Fibroblast of the aortic adventitia (primary cell): ENCODE measurements around the gene ZBTB40. TPM values are rescaled to one million over a fixed set of nuclear protein-coding genes. Genes with fewer than 3 reads are reported as not detected.

ENCODE experiments used
- DNase-seq: peaks from one replicate; pipeline ENCODE4 v3.0.0-alpha.2; 2010; ENCODE audit warnings: low read depth
- H3K4me3 ChIP-seq: 2 replicates; pipeline ENCODE4 v1.5.1; 2011; ENCODE audit warnings: low read depth, mild to moderate bottlenecking, control low read depth, low read length, moderate library complexity
- total RNA-seq: library from RNA; depleted of rRNA; stranded (reverse); fragments of >200 nt; gene quantifications from 2 replicates; pipeline ENCODE4 v1.2.3, GENCODE V29; 2012; ENCODE audit warnings: low replicate concordance
- TF ChIP-seq, protein P1 (sequence below): IDR thresholded peaks from 2 replicates; pipeline ENCODE4 v1.5.1; 2011; ENCODE audit warnings: mild to moderate bottlenecking, low read length, control low read depth, inconsistent platforms; ENCODE audit not compliant: insufficient read depth

ZBTB40 gene
- total RNA-seq, 1 donor = 10.0 TPM

DNA sequence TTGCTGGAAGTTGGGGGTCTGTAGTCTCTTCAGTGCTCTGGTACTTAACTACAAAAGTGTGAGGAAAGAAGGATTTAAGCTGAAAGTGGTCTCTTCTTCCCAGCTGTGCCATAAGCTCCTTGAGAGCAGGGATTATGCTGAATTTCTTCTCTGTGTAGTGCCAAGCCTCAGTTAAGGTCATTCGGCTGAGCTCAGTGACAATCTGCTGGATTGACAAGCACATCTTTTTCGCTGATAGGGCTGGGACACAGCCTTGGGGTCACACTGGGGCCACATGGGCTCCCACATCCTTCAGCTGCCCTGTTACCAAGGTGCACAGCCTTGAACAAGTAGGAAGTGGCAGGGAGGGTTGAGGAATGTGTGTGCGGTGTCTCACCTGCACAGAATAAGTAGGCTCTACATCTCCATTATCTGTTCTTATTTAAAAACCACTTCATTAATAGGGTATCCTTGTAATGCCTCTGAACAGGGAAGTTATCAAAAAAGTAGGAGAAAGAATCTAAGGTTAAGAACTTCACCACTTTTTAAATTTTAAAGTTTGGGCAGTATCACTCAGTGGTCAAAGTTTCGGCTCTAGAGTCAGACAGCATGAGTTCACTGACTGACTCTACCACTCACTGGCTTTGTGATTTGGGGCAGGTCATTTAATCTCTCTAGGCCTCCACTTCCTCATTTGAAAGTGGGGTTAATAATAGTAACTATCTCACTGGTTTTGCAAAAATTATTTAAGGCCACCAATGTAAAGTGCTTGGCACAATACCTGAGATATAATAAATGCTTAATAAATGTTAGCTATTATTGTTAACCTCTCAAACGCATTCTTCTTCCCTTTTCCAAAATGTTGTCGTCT lies 10.3 kb downstream of the ZBTB40 start:
- no peak for DNase-seq
- TF ChIP-seq, protein P1, sequence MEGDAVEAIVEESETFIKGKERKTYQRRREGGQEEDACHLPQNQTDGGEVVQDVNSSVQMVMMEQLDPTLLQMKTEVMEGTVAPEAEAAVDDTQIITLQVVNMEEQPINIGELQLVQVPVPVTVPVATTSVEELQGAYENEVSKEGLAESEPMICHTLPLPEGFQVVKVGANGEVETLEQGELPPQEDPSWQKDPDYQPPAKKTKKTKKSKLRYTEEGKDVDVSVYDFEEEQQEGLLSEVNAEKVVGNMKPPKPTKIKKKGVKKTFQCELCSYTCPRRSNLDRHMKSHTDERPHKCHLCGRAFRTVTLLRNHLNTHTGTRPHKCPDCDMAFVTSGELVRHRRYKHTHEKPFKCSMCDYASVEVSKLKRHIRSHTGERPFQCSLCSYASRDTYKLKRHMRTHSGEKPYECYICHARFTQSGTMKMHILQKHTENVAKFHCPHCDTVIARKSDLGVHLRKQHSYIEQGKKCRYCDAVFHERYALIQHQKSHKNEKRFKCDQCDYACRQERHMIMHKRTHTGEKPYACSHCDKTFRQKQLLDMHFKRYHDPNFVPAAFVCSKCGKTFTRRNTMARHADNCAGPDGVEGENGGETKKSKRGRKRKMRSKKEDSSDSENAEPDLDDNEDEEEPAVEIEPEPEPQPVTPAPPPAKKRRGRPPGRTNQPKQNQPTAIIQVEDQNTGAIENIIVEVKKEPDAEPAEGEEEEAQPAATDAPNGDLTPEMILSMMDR = no peak
- H3K4me3 ChIP-seq = no peak overlapping the region

DNA sequence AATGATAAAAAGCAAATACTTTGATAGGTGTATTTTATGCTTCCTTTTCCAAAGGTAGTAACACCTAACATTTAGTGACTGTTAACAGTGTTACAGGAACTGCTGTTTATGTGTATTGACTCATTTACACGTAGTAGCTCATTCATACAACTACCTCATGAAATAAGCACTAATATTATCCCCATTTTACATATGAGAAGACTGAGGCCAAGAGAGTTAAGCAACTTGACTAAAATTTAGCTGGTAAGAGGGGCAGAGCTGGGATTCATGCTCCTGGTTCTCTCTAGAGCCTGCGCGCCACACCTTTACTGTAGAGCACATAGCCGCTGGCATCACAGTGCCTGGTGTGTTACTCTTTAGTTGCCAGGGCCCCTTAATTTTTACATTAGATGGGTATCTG lies 11.3 kb downstream of the ZBTB40 start:
- H3K4me3 ChIP-seq = no peak overlapping the region
- TF ChIP-seq, protein P1 = no peak
- DNase-seq = no peak

DNA sequence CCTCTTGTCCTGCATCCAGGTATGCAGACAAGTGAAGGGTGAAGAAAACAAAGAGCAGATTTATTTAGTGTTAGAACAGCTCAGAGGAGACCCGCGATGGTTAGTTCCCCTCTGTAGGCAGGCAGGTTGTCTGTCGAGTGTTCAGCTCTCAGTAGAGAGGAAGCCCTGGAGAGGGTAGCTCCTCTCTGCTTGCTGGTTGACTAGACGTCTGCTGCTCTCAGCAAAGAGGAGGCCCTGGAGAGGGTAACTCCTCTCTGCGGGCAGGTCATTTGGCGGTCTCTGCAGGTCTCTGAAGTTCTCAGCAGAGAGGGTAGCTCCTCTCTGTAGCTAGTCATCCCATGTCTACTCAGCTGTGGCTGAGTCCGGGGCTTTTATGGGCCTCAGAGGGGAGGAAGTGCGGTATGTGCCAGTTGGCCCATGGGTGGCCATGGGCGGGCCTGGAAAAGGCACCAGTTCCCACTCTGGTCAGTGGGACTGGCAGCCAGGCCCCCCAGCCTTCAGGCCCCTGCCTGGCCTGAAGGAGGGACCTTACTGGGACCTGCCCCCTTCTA lies 13.4 kb downstream of the ZBTB40 start:
- TF ChIP-seq, protein P1 = no peak
- DNase-seq = no peak
- no peak overlapping the region for H3K4me3 ChIP-seq

DNA sequence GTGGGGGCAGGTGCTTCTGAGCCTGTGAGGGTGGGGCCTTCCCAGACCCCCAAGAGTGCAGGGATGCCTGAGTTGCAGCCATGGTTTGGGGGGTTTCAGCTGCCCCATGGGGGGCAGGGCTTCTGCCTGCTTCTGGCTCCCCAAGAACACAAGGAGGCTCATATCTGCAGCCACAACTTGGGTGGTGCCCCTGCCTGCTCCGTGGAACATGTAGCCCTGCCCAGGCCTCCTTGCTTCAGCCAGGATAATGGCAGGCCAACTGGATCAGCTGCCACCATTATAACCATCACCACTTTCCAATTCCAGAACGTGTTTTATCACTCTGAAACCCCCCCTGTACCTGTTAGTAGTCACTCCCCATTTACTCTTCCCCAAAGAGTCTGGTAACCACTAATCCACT lies 14.0 kb downstream of the ZBTB40 start:
- H3K4me3 ChIP-seq = no peak overlapping the region
- DNase-seq = no peak
- TF ChIP-seq, protein P1 = no peak

DNA sequence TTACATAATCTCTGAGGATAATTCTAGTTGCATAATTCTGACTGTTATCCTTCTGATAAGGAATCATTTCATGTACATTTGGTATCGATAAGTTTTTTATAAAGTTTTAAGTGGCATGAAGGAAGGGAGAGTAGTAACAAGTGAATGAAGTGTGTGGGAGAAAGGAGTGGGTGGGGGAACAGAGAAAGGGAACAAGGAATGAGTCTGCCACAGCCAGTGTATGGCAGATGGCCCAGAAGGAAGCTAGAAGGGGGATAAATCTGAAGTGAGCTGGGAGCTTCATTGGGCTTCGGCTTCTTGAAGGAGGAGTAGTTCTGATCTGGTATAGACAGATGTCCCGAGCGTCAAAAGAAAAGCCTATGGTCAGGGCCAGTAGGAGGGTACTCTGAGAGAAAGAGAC lies 18.6 kb downstream of the ZBTB40 start:
- TF ChIP-seq, protein P1 = no peak
- DNase-seq = no peak
- no peak overlapping the region for H3K4me3 ChIP-seq

DNA sequence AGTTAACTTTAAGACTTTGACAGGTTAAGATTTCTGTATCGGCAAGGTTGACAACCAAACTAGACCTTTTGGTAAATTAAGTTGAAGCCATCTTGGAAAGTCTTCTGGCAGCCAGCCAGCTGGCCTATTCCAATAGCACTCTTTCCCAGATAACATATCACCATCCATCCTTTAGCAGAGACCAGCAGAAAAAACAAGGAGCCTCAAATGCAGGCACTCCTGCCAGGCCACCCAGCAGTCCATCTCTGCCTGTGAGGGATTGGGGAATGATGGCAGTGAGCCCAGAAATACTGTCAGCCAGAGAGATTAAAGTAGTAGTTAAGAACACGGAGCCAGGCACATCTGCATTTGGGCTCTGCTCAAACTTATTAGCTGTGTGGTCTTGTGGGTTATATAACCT lies 19.4 kb downstream of the ZBTB40 start:
- H3K4me3 ChIP-seq = no peak overlapping the region
- peak; percentile 96 for DNase-seq
- TF ChIP-seq, protein P1 = no peak
